RCC 7860 (cell line): ENCODE results near the gene KAZN.

Experiments
- DNase-seq: peaks from one replicate; pipeline ENCODE4 v3.0.0-alpha.2; 2015; ENCODE audit warnings: low spot score
- FAIRE-seq: peaks from 2 replicates; lab custom pipeline; 2012; peaks lifted over from hg19 to GRCh38; lab: Jason Lieb, UNC

Gene KAZN

DNA sequence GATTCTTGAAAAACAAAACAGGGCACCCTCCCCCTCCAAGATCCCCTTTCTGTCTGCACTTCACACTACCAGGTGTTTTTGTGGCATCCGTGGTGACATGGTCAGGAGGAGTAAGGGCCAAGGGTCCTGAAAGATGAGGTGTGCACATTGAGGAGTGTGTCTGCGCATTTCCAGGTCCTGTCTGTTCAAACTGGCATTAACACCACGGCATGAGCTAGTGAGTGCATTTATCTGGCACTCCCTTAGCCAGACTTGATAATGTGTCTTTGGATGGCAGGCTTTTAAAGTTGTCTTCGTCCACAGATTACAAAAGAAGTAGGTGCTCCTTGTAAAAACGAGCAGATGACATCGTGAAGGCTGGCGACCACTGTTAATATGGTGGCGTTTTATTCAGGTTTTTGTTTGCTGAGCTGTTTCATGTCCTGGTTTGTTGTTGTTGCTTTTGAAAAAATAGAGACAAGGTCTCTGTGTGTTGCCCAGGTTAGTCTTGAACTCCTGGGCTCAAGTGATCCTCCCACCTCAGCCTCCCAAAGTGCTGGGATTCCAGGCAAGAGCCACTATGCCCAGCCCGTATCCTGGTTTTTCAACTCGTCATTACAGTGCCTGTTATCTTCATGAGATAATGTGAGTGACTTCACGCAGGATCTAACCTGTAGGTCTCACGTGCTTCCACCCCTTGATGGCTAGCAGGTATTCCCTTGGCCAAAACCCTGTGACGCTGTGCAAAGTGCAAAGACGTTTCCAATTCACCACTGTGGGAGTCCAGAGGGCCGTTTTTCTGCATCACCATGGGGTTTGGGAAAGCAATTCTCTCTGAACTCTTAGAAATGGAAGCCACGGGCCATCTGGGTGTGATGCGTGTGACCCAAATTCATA lies 559.3 kb downstream of the KAZN start:
- no peak for FAIRE-seq
- DNase-seq, result no peak

DNA sequence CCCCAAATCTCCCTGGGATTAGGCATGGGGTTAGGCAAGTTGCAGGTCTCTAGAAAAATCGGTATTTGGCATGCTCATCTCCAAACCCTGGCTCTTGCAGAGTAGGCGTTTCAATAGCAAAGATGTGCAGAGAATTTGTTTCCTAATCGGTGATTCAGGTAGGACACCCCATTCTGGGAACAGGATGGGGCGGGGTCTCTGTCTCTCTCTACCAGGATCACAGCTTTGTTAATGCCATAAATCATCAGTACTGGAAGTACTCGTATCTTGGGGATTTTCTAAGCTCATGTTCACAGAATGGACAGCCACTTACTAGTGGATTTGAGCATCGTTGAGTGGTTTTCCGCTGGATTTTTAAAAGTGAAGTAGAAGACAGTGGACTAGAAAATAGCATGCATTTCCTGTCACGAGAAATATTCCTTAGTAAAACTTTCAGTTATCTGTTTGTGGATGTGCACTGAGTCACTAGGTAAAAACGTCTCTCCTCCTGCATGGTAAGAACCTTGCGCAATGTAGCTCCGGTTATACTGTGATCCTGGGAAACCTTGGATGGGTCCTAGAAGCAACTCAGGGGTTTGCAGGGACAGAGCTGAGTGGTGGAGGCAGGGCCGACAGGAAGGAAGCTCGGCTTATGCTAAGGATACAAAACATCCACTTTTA lies 560.2 kb downstream of the KAZN start:
- FAIRE-seq, result peak; percentile 90
- DNase-seq, result peak; percentile 91

DNA sequence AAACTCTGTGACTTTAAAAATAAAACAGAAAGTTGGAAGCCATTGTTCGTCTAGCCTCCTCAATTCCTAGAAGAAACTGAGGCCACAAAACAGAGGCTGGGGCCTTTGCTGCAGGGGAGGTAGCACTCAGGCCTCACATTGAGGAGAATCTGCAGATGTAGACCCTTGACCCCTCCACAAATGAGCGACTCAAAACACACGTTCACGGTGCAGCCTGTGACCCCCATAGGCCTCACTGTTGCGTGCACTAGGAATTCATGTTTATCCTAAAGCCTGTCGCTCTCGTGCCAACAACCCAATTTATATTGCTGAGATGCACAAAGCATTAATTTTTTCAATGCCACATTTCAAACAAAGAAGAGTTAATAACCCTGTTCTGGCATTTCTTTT lies 560.7 kb downstream of the KAZN start:
- no peak for FAIRE-seq
- no peak for DNase-seq

DNA sequence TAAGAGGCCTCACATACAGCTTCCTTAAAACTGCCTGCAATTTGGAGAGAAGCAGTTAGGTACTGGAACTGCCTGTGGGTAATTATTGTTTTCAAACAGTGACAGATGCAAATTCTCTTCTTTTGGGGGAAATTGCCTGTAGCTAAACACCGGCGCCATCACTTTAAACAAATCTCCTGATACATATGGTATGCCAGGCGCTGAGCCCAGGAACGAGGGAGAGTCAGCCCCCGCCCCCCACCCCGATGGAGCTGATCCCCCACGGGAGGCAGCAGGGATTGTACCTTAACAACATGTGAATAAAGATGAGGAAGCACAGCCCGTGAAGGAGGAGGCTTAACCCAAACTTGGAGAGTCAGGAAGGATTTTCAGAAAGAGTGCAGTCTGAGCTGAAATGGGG lies 562.1 kb downstream of the KAZN start:
- DNase-seq, result no peak
- no peak for FAIRE-seq

DNA sequence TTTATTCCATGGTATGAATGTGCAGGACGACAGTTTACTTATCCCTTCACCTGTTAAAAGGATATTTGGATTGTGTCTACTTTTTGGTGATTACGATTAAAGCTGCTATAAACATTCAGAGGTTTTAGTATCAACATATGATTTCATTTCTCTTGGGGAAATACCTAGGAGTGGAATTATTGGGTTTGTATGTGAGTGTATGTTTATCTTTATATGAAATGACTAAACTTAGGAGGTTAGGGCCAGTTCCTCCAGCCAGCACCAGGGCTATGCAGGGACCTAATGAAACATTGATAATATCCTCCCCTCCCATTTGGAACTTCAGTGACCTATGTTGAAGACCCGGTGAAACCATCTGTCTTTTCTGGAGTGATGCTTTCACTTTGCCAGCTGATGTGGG lies 568.9 kb downstream of the KAZN start:
- FAIRE-seq (peak; percentile 15), DNase-seq (peak; percentile 10)
